Stimulated activated naive CD4-positive, alpha-beta T cell (primary cell): ENCODE measurements around the gene REEP1.

ENCODE experiments used
- DNase-seq, 6 experiments: peaks; one replicate each; lab custom pipeline; 2025; lab: John Stamatoyannopoulos, UW

REEP1 gene

DNA sequence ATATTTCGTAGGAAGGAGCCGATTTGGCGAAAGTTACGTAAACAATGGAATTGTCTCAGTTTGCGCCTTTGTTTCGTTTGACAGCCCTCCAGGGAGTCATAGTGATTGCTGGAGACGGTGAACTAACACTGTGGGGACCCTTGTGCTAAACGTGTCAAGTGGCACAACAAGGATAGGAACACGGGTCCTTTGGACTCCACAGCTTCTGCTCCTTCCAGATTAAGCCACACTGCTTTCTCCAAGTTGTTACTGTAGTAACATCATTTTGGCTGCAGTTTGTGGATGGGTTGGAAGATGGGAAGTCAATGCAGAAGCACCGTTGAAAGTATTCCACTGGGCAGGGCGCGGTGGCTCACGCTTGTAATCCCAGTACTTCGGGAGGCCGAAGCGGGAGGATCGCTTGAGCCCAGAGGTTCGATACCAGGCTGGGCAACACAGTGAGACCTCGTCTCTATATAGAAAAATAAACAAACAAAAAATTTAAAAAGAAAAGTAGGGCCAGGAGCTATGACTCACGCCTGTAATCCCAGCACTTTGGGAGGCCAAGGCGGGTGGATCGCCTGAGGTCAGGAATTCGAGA, 141.5 kb downstream of the REEP1 start:
- peak in 1 of 6 experiments; percentile 27 for DNase-seq

DNA sequence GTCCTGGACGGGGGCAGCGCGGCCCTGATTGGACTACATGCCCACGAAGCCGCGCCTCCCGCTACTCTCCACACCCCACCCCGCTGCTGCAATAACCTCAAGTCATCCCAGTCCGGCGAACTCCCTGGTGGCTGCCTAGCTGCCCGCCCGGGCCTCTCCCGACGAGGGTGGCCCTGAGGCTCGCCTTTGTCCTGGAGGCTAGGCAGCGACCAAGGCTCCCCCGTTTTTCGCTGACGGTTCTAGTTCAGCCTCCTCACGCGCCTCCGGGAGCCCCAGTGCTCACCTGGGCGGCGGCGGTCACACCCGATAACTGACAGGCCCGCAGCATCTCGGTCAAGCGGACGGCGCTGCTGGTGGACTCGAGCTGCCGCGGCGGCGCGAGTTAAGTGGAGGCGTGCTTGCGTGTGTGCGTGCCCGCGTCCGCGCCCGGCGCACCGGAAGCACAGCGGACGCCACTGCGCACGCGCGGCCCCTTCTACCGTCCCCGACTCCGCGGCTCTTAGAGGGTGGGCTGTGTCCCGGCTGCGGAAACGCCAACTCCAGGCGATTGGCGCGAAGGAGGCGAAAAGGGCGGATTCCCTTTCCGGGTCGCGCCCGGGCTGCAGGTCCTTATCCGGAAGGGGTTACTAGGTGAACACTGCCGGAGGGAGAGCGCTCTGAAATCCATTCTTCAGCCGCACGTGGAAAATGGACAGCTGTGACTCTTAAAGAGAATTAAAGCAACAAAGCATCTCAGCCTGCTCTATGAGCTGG, 142.2 kb downstream of the REEP1 start, which contains the start of gene IMMT:
Gene IMMT, minus strand, starts transcription at position 408 of the 753 bp plus-strand sequence. Its CDS starts 80 bp downstream, at position 328.
- DNase-seq = peak; percentile 83 to 95 (median 90)

DNA sequence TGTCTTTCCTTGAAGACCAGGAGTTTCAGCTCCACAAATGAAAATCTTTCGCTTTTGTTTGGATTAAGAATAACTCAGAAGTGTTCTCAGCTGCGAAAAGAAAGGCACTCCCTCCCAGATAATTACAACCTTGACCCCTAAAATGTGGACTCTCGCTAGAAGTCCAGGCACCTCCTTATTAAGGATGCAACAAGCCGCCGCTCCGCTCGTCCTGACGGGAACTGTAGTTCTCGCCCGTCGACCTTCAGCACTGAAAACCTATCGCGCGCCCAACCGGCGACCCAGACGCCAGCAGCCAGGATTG, 142.7 kb downstream of the REEP1 start:
- DNase-seq = no peak

DNA sequence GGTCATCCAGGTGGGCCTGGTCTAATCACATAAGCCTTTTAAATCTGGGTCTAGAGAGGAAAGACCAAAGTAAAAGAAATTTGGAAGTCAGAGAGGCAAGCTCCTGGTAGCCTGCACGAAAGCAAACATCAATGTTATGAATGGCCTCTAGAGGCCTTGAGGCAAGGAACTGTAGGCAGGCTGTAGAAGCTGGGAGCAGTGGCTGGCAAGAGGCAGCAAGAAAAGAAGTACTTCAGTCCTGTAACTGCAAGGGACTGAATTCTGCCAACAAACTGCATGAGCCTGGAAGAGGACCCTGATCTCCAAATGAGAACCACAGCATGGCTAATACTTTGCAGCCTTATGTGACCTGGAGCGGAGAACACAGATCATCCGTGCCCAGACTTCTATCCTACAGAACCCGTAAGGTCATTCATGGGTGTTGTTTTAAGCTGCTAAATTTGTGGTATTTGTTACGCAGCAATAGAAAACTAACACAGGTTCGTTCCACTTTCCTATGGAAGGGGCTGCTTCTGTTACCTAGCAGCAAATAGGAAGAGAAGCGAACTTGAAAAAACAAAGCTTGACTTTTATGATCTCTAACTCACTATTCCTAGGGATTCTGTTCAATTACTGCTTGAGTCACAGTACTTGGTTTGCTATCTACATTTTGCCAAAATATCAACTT, 143.4 kb downstream of the REEP1 start:
- DNase-seq = no peak

DNA sequence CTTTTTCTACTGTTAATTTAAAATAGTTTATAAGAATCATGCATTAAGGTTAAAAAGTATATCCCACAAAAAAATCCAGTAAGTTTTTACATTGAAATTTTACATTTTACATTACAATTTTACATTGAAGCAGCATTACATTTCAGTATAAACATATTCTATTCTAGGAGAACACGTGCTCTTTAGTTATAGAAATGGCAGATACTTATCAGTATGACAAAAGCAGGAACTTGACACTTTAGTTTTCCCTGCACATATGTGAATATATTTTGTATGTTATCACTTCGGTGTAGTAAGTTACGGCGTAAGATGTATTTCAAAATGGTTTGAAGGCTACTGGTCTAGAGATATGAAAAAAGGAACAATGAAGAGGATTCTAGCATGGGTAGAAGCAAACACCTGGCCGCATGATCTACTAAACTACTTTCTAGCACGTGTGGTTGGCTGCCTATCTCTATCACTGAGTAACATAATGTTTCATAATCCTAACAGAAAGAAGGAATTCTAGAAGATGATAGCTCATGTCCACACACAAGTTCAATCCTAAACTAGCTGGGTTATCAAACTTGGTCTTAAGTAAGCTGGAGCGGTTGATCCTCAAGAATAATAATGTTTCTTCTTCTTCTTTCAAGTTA, 147.5 kb downstream of the REEP1 start:
- DNase-seq = no peak

DNA sequence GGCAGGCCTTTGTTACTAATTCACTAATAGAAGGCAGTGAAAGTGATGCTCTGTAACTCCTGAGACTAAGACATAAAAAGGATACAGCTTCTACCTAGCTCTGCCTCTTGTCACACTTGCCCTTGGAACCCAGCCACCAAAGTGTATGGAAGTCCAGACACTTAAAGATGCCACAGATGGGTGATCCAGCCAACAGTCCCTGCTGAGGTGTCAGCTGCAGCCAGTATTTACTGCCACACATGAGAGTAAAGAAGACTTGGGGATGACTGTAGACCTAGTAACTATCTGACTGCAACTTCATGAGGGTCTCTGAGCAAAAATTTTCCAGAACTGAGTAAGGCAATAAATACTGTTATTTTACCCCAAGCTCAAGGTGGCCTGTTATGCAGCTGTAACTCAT, 151.0 kb downstream of the REEP1 start:
- DNase-seq = no peak

DNA sequence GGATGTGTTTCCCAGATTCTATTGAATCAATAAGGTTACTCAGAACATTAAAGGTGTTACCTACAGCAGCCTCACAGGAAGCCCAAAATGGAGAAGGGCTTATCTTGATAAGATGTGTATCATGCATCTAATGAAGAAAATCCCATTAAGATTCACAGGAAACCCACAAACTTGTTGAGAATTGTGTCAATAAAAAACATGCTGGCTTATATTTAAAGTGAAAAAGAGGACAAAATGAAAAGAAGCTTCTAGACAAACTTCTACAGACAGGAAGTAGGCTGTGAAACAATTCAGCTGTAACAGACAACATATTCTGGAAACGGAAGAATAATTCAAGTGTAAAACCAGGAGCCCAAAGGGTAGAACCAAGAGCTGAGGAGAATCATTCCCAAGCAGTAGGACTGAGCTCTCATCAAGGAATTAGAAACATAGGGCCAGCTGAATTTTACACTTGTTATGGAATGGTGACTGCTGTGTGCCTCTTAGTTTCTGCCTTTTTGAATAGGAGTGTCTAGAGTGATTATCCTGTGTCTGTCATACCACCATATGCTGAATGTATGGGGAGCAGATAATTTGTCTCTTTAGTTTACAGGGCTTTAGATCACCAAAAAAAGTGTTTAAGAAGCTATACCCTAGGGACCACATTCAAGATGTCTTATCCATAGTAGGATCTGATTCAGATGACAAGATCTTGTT, 151.8 kb downstream of the REEP1 start:
- peak in 3 of 6 experiments; percentile 36 to 57 (median 52) for DNase-seq

DNA sequence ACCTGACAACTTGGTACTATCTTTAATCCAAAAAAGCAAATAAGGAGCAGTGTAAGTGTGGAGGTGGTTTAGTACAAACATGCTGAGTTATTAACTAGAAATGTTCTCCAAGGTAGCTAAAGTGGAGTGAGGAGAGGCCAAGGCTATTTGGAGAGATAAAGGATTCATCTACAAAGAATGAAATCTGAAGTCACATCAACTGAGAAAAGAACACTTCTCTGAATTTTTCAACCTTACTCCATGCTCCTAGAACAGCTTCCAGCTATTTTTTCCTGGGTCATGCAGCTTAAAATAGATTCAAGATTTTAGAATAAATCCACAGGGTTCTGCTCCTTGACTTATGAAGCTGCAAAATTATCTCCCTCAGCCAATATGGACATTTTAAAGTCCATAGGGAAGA, 160.8 kb downstream of the REEP1 start:
- no peak for DNase-seq

DNA sequence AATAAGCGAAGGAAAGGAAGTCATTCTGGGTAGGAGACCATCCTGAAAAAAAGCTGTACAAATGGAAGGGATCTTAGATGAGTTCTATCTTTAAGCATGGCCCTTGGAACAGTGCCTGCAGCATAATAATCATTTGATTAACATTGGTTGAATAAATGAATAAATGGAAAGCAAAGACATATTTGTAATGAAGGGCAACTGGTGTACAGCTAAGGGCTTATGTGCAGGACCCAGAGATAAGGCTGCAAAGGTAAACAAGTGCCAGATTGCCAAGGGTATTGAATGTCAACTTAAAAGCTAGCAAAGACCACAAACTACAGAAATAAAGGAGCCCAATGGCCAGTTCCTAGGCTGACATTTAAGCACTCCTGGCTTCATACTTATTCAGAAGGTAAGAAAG, 161.6 kb downstream of the REEP1 start:
- DNase-seq = no peak

DNA sequence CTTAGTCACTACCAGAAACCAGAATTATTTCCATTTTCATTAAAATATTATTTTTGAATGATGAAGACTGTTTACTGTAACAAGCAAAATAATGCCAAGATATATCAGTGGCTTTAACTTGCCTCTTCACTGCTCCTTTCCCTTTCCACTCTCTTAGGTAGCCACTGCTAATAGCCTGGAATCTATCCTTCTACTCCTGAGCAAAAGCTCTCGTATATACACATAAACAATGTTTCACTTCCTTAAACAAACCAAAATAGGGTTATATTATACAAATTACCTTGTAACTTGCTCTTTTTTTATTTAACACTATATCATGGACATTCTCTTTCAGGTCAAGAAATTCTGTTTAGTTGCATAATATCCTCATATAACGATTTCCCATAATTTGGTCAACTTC, 163.0 kb downstream of the REEP1 start:
- DNase-seq = no peak

DNA sequence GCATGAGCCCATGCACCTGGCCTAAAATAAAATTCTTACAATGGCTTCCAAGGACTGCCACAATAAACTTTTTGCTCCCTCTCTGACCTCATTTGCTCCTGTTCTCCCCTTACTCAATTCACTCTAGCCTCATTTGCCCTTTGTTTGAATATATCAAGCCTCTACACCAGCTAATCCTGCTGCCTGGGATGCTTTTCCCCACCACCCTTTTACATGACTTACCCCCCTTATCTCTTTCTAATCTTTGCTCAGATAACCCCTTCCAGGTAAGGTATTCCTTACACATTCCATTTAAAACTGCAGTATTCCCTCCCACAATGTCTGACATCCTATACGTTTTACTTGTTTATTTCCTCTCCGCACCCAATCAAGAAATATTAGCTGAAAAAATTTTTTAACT, 164.8 kb downstream of the REEP1 start:
- DNase-seq = no peak

DNA sequence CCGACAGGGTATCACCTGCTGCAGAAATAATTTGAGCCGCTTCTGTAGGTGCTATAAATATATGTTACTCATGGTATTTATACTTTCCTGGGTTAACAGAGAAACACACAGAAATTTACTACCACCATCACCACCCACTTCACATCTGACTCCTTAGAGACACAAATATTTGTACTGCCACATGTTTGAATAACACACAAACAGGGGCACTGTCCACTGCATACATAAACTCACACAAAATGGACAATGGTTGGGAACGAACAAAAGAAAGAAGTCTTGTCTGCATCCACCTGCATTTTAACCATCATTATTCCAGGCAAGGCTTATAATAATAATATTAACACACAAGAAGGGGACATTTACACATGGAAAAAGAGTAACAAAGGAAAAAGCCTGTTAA, 166.1 kb downstream of the REEP1 start:
- DNase-seq = no peak

DNA sequence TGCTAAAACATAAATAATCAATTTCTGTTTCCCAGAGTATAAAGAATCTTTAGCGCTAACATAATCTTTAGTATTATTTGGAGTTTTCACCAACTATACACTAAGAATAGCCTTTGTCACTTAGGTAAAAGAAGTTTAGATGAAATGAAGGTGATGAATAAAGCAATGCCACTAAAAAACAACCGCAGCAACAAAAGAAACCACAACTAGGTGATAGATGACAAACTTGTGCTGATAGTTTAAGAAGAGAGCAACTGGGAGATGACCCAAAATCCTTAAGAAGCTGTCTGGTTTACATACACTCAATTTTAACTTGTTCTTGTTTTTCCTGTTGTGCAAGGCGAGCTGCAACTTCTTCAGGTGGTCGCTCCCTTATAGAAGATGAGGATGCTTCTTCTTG, 167.0 kb downstream of the REEP1 start:
- DNase-seq = no peak
